ENCODE data around the gene CHD2. TPM values are rescaled to one million over a fixed set of nuclear protein-coding genes. Genes with fewer than 3 reads are reported as not detected.

Gene CHD2
- total and polyA plus RNA-seq, 2 donors (not counting 3 experiments of a cell fraction or from before 2014, with no cell fraction given), result 53.8 to 97.9 TPM

- peak overlapping the region; percentile 4 for H3K27ac ChIP-seq (ENCODE audit: insufficient read depth, low read depth, low read length)
- no TSS peak for BruUV-seq (replicated peaks)
- TF ChIP-seq JUN (IDR thresholded peaks at IDR 0.05; ENCODE audit: borderline replicate concordance, insufficient read depth, insufficient read length, low read depth) (no peak), EZH2 (IDR thresholded peaks at IDR 0.05; ENCODE audit: borderline replicate concordance, low read depth, low read length, severe bottlenecking) (no peak), MYC (IDR thresholded peaks at IDR 0.05; ENCODE audit: low read depth, low read length) (no peak), FOS (IDR thresholded peaks at IDR 0.05; ENCODE audit: borderline replicate concordance, insufficient read depth, low read length) (no peak), GATA2 (IDR thresholded peaks at IDR 0.05; ENCODE audit: insufficient read depth, insufficient read length, low read depth, low read length) (no peak), POLR2A (IDR thresholded peaks at IDR 0.05; ENCODE audit: low read depth, low read length) (no peak), CTCF (IDR thresholded peaks at IDR 0.05; ENCODE audit: extremely low read depth in 1 of 2, insufficient read depth in 1 of 2, low read depth in 1 of 2, low read length in 2 of 2) (no peak), POLR2AphosphoS5 (IDR thresholded peaks at IDR 0.05; ENCODE audit: insufficient read depth, low read depth, low read length) (no peak)
- TF ChIP-seq, protein P1, sequence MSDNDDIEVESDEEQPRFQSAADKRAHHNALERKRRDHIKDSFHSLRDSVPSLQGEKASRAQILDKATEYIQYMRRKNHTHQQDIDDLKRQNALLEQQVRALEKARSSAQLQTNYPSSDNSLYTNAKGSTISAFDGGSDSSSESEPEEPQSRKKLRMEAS (IDR thresholded peaks at IDR 0.05; ENCODE audit: insufficient read depth, insufficient read length), result no peak
- CTCF ChIA-PET, result interaction anchor here (0.9 kb wide), 1 partner anchor 33 kb away, joined by 3 read pairs; no protein-coding TSS in a partner anchor
- H3K9me3 ChIP-seq (replicated peaks; ENCODE audit: control insufficient read depth, insufficient read depth, low read length), result no peaks in the 10 kb centered on the region
- dilution Hi-C loops (cut with MboI; ENCODE audit: extremely low pct_ligation_motif_present, low sequenced_read_pairs), result no loop called here
- POLR2A ChIA-PET, result no interaction called here
- H3K36me3 ChIP-seq (ENCODE audit: control insufficient read depth in 2 of 2, extremely low read depth in 1 of 2, insufficient read depth in 2 of 2, low read length in 2 of 2), result peaks cover 5 to 35% of the 10 kb centered on the region in 2 experiments
- intact Hi-C loops (cut with micrococcal nuclease), result no loop called here
- peaks cover 99% of the 10 kb centered on the region for H3K79me2 ChIP-seq (ENCODE audit: control insufficient read depth, insufficient read depth, low read length)
- H3K9ac ChIP-seq (replicated peaks; ENCODE audit: extremely low read depth, insufficient read depth, low read length), result no peak overlapping the region
- no peaks in the 10 kb centered on the region for H3K9me1 ChIP-seq (replicated peaks; ENCODE audit: control insufficient read depth, extremely low read depth, insufficient read depth, low read length)
- peaks cover 22% of the 10 kb centered on the region for H3K4me1 ChIP-seq (ENCODE audit: control insufficient read depth, extremely low read depth, insufficient read depth, low read length)
- H3K4me2 ChIP-seq (ENCODE audit: insufficient read depth, low read length), result peak overlapping the region; percentile 55
- no peak overlapping the region for H3K4me3 ChIP-seq (replicated peaks in 1 of 3; ENCODE audit: insufficient read depth in 1 of 3, low read depth in 1 of 3, low read length in 3 of 3)
- no peaks in the 10 kb centered on the region for H3K27me3 ChIP-seq (ENCODE audit: control insufficient read depth in 2 of 2, insufficient read depth in 2 of 2, low read length in 2 of 2)
- DNase-seq (ENCODE audit: low read depth, low spot score), result no peak
- no peaks in the 10 kb centered on the region for H4K20me1 ChIP-seq (replicated peaks; ENCODE audit: control insufficient read depth, extremely low read depth, insufficient read depth, low read length)
- no peak overlapping the region for H2AFZ ChIP-seq (ENCODE audit: low read depth, low read length)
- no peak for FAIRE-seq
Measured at GRCh38 chr15:92887869-92888268, 12.3 kb upstream of the CHD2 start.
